Activated naive CD8-positive, alpha-beta T cell (primary cell): ENCODE measurements around the gene RANBP1.
"Not testable (repeated sequence)": the region's sequence is repeated elsewhere in the genome, so short reads cannot be mapped to it uniquely, and the experiment has no call there.

Source experiments
- H3K27ac Mint-ChIP-seq: one replicate; pipeline ENCODE4 v1.8.0; 2021; ENCODE audit warnings: mixed read lengths
- H3K27me3 Mint-ChIP-seq: one replicate; pipeline ENCODE4 v1.8.0; 2021; ENCODE audit warnings: mixed read lengths
- H3K36me3 Mint-ChIP-seq: one replicate; pipeline ENCODE4 v1.8.0; 2021; ENCODE audit warnings: mixed read lengths
- H3K4me1 Mint-ChIP-seq: one replicate; pipeline ENCODE4 v1.8.0; 2021; ENCODE audit warnings: low read depth, mixed read lengths
- H3K4me3 Mint-ChIP-seq: one replicate; pipeline ENCODE4 v1.8.0; 2021; ENCODE audit warnings: mild to moderate bottlenecking, mixed read lengths
- H3K9me3 Mint-ChIP-seq: one replicate; pipeline ENCODE4 v1.8.0; 2021; ENCODE audit warnings: low read depth, mixed read lengths

Gene RANBP1

DNA sequence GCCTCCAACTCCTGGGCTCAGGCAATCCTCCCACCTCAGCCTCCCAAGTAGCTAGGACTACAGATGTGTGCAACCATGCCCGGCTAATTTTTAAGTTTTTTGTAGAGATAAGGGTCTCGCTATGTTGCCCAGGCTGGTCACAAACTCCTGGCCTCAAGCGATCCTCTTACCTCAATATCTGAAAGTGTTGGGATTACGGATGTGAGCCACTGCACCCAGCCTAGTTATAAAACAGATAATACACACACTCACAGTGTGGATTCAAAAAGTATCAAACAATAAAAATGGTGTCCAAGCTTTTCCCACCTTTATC is 35.3 kb downstream of the RANBP1 start:
- no peak overlapping the region for H3K4me3 Mint-ChIP-seq
- peaks cover 4% of the 10 kb centered on the region for H3K4me1 Mint-ChIP-seq
- no peaks in the 10 kb centered on the region for H3K9me3 Mint-ChIP-seq
- no peaks in the 10 kb centered on the region for H3K36me3 Mint-ChIP-seq
- no peak overlapping the region for H3K27ac Mint-ChIP-seq
- no peaks in the 10 kb centered on the region for H3K27me3 Mint-ChIP-seq

DNA sequence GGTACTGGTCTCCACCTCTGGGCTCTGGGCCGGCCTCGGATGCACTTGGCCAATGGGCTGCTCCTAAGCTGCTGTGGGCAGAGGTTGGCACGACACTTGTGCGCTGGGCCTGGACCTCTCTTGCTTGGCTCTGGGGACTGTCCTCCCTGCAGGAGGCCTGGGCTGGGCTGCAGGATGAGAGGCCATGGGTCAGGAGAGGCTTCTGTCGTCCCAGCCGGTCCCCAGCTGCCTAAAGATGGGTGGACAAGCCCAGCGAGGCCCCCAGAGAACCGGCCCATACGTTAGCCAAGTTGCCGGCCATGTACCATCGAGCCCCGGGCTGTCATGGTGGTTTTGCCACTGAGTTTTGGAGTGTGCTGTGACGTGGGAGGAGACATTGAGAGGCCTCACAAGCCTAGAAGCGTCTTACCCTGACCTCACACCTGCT is 36.6 kb downstream of the RANBP1 start:
- Mint-ChIP-seq H3K9me3 (no peaks in the 10 kb centered on the region), H3K27me3 (no peaks in the 10 kb centered on the region), H3K4me3 (no peak overlapping the region), H3K27ac (no peak overlapping the region), H3K4me1 (no peaks in the 10 kb centered on the region), H3K36me3 (no peaks in the 10 kb centered on the region)

DNA sequence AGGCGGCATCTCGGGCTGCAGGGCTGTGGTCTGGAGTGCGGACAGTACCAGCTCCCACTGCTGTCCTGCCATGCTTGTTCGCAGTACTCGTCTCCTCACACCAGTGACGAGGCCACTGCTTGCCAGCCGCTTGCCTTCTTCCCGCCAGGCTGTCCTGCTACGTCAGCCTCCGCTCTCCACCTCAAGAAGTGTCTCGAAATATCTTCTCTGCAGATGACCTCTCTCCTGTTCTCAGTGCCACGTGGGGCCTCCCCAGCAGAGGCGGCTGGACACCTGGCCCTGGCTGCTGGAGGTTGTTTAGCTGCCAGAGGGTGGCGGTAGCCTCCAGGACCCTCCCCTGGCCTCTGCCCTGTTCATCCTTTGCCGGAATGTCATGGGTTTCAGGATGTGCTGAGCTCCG is 38.0 kb downstream of the RANBP1 start:
- H3K27ac Mint-ChIP-seq = no peak overlapping the region
- H3K27me3 Mint-ChIP-seq = no peaks in the 10 kb centered on the region
- no peaks in the 10 kb centered on the region for H3K36me3 Mint-ChIP-seq
- H3K4me3 Mint-ChIP-seq = no peak overlapping the region
- H3K4me1 Mint-ChIP-seq = no peaks in the 10 kb centered on the region
- H3K9me3 Mint-ChIP-seq = no peaks in the 10 kb centered on the region

DNA sequence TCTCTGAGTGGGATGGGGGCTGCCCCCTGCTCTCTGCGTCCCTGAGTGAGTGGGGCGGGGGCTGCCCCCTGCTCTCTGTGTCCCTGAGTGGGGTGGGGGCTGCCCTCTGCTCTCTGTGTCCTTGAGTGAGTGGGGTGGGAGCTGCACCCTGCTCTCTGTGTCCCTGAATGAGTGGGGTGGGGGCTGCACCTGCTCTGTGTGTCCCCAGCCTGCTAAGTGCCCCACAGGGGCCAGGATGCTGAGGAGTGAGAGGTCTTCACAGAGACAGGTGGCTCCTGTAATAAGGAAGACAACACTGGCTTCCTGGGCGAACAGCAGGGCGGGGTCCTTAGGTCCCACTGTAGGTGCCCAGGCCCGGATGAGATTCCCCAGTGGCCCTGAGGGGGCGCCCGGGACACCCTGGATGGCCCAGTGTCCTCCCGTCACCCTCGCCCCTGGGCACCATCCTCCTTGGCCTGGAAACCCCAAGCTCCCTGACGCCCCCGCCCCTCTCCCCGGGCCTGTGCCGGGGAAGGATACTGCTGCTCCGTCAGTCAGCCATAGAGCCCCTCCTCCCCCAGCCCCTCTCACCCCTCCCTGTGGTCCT is 38.8 kb downstream of the RANBP1 start:
- H3K27me3 Mint-ChIP-seq = no peaks in the 10 kb centered on the region
- H3K9me3 Mint-ChIP-seq = no peaks in the 10 kb centered on the region
- no peak overlapping the region for H3K27ac Mint-ChIP-seq
- no peaks in the 10 kb centered on the region for H3K4me1 Mint-ChIP-seq
- H3K4me3 Mint-ChIP-seq = no peak overlapping the region
- no peaks in the 10 kb centered on the region for H3K36me3 Mint-ChIP-seq

DNA sequence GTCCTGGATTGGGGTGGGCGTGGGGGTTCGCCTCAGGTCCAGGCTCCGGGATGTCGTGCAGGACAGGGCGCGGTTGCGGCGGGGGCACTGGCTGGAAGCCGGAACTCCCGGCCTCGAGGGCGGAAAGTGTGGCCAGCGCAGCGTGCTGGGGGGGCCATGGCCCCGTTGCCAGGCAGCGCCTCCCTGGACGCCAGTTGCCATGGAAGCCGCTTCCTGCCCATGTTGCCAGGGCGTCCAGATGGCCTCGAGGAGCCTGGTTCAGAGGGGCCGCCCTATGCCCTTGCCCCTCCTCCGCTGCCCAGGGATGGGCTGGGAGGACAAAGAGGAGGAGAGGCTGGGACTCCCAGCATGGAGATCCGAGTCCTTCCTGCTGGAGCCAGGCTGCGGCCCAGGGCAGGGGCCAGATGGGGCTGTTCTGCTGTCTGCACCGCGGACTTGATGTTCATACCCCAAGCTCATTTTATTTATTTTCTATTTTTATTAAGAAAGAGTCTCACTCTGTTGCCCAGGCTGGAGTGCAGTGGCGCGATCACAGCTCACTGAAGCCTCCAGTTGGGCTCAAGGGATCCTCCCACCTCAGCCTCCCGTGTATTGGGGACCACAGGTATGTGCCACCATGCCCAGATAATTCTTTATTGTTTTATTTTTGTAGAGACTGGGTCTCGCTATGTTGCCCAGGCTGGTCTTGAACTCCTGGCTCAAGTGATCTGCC is 39.6 kb downstream of the RANBP1 start:
- no peaks in the 10 kb centered on the region for H3K9me3 Mint-ChIP-seq
- no peaks in the 10 kb centered on the region for H3K36me3 Mint-ChIP-seq
- H3K4me3 Mint-ChIP-seq = no peak overlapping the region
- no peaks in the 10 kb centered on the region for H3K27me3 Mint-ChIP-seq
- H3K27ac Mint-ChIP-seq = no peak overlapping the region
- H3K4me1 Mint-ChIP-seq = no peaks in the 10 kb centered on the region

DNA sequence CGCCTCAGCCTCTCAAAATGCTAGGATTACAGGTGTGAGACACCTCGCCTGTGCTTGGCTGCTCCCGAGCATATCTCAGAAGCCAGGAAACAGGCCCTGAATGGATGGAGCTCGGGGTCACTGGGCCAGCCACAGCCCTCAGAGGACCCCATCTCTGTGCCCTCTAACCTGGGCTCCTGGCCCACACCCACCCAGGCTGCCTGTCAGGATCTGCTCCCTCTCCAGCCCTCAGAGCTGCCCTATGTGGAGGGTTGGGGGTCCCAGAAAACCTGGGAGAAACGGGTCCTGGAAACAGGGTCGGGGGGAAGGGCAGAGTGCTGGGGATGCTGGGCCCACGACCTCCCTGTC is 40.1 kb downstream of the RANBP1 start:
- Mint-ChIP-seq H3K27ac (no peak overlapping the region), H3K27me3 (no peaks in the 10 kb centered on the region), H3K4me1 (no peaks in the 10 kb centered on the region), H3K9me3 (no peaks in the 10 kb centered on the region), H3K4me3 (no peak overlapping the region), H3K36me3 (no peaks in the 10 kb centered on the region)

DNA sequence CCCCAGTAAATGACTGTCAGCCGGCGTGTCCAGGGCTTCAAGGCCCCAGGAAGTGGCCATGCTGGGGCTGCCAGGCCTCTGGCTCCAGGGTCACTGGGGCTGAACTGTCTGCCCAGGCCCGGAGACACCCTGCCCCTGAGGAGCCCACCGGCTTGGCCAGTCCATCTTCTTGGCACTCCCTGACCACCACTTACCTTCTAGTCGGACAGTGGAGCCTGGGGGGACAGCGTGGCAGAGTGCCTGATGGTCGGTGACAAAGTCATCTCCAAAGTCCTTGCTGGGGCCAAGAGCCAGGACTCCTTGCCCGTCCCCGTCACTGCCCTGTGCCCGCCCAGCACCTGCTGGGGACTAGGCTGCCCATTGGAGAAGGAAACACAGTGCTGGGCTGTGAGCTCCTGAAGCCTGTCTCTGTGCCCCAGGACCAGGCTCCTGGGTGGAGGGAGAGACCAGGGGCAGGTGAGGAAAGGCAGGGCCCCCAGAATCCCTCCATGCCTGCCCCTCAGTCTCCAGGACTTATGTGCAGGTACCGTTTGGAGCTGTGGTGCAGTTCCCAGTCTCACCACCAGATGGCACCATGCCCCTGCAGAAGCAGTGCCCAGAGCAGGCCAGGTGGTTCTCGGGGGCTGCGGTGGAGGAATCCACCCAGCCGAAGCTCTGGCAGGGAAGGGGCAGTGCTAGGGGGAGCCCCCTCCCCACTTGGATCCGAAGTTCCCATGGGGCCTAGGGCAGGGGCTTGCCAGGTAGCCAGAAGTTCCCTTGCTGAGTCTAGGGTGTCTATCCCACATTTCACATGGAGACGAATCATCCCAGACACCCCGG is 40.9 kb downstream of the RANBP1 start:
- no peaks in the 10 kb centered on the region for H3K36me3 Mint-ChIP-seq
- H3K27ac Mint-ChIP-seq = no peak overlapping the region
- no peaks in the 10 kb centered on the region for H3K4me1 Mint-ChIP-seq
- no peaks in the 10 kb centered on the region for H3K27me3 Mint-ChIP-seq
- H3K4me3 Mint-ChIP-seq = no peak overlapping the region
- no peaks in the 10 kb centered on the region for H3K9me3 Mint-ChIP-seq

DNA sequence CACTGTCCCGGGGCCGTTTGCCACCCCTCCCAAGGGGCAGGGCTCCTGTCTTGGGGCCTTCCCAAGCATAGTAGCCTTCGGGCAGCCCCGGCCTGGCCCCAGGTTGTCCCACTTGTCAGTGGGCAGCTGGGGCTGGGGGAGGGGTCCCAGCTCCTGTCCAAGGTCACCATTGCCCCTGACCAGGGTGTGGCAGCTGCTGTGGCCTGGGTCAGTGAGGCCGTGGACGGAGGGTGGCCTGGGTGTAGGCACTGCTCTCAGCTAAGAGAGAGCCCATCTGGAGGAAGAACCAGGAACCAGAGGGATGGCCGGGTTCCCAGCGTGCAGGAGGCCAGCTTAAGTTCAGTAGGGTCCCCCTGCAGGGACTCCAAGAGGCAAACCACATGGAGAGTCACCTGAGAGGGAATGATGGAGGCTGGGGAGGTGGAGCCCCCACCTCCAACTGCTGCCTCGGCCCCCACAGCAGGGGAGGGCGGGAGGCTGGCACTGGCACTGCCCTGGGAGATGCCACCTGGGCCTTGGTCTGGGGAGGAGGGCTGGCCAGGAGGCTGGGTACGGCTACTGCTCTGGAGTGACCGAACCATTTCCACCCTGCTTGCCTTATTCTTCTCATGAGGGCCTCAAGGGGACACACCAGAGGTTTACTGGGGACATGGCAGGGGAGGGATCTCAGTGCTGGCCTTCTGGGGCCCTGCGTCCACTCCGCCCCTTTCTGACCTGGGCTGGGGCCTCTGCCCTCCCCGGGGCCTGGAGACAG is 41.7 kb downstream of the RANBP1 start:
- H3K27ac Mint-ChIP-seq = no peak overlapping the region
- H3K27me3 Mint-ChIP-seq = no peaks in the 10 kb centered on the region

DNA sequence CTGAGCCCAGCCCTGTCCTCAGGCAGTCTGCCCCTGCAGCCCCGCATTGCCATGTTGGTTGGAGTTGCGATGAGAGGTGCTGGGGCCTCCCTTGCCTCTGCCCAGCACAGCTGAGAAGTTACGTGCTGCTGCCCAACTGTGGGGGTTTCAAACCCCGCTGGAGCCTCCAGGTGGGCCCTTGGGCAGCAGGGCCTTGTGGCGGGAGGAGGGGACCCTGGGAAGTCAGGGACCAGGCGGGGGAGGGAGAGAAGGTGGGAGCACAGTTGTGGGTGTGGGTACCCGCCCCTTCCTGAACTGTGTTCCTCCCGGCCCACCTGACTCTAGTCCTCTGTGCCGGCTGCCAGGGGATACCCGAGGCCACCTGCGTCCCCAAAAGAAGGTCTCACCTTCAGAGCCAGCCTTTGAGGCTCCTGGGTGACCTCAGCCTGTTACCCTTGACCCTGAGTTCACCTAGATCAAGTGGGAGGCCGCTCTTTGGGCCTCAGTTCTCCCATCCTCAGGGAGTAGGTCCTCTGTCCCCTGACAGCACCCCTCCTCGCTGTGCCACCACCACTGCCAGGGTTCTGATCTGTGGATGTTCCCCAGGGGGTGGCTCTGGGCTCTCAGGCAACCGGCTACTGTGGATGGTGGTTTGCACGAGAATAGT is 42.6 kb downstream of the RANBP1 start:
- no peaks in the 10 kb centered on the region for H3K27me3 Mint-ChIP-seq
- no peaks in the 10 kb centered on the region for H3K9me3 Mint-ChIP-seq
- H3K4me3 Mint-ChIP-seq = no peak overlapping the region
- no peak overlapping the region for H3K27ac Mint-ChIP-seq
- no peaks in the 10 kb centered on the region for H3K4me1 Mint-ChIP-seq
- H3K36me3 Mint-ChIP-seq = no peaks in the 10 kb centered on the region

More for the DNA sequence above, 41.7 kb downstream of the RANBP1 start:
- H3K4me3 Mint-ChIP-seq = no peak overlapping the region
- H3K4me1 Mint-ChIP-seq = no peaks in the 10 kb centered on the region
- H3K9me3 Mint-ChIP-seq = no peaks in the 10 kb centered on the region
- no peaks in the 10 kb centered on the region for H3K36me3 Mint-ChIP-seq

DNA sequence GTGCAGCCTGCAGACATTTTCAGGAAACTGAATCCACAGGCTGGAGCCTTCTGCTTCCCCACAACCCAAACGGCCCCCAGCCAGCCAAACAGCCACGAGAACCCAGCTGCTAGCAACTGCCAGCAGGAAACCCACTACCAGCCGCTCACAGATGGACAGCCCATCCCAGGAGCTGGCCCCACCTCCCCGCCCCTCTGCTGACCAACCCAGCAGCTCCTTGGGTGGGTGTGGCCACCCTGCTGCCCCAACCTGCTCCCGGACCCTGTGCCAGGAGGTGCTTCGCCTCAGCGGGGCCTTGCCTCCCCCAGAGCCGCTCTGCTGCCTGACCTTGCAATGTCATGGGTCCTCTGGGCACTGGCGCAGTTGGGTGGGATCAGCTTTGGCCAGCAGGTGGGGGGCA is 43.2 kb downstream of the RANBP1 start:
- no peaks in the 10 kb centered on the region for H3K4me1 Mint-ChIP-seq

DNA sequence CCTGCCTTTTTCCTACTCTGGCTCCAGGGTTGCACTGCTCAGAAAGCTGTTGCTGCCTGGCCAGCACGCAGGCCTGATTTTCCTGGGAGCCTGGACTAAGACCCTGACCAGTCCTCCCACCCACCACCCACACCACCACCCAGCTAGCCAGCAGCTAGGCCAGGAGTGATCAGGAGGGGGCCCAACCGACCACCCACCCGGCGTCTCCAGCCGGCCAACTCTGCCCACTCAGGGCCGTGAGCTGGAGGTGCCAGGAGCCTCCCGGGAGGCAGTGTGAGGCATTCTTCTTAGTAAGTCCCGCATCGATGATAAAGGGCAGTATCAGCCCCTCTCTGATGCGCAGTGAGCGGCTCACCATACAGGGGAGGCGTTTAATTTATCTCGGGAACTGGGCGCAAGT is 43.6 kb downstream of the RANBP1 start:
- H3K27me3 Mint-ChIP-seq, H3K4me3 Mint-ChIP-seq, H3K9me3 Mint-ChIP-seq, H3K4me1 Mint-ChIP-seq, H3K36me3 Mint-ChIP-seq, H3K27ac Mint-ChIP-seq: not testable (repeated sequence)

More for the DNA sequence above, 43.2 kb downstream of the RANBP1 start:
- Mint-ChIP-seq H3K27ac (no peak overlapping the region), H3K27me3 (no peaks in the 10 kb centered on the region), H3K4me3 (no peak overlapping the region), H3K9me3 (no peaks in the 10 kb centered on the region), H3K36me3 (no peaks in the 10 kb centered on the region)

DNA sequence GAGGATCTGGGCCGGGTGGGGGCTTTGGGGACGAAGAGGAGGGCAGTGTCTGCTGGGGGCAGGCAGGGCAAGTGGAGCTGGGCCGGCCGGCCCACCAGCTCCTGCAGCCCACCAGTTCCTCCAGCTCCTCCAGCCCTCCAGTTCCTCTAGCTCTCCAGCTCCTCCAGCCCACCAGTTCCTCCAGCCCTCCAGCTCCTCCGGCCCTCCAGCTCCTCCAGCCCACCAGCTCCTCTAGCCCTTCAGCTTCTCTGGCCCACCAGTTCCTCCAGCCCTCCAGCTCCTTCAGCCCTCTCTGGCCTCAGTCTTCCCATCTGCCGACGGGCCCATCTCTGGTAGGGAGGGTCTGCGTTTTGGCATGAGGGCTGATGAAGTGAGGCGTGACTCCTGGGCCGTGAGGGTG is 44.1 kb downstream of the RANBP1 start:
- Mint-ChIP-seq H3K36me3 (no peaks in the 10 kb centered on the region), H3K4me1 (no peaks in the 10 kb centered on the region), H3K27me3 (no peaks in the 10 kb centered on the region), H3K9me3 (no peaks in the 10 kb centered on the region), H3K27ac (no peak overlapping the region), H3K4me3 (no peak overlapping the region)

DNA sequence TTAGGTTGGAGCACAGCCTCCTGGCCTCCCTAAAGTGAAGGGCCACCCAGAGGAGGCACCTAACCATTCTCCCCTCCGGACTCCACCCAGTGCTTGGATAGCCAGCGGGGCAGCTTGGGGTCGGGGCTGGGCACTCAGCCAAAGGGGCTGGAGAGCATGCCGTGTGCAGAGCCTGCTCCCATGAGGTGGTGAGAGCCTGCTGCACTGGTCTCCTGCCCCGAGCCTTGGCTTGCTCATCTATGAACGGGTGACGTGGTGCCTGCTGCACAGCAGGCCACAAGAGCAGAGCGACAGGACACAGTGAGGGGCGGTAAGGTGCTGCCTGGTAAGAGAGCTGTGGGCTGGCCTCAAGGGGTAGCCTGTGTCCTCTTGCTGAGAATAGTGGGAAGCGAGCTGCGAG is 49.0 kb downstream of the RANBP1 start:
- Mint-ChIP-seq H3K4me3 (no peak overlapping the region), H3K27me3 (no peaks in the 10 kb centered on the region), H3K27ac (no peak overlapping the region), H3K36me3 (no peaks in the 10 kb centered on the region), H3K4me1 (no peaks in the 10 kb centered on the region), H3K9me3 (no peaks in the 10 kb centered on the region)

DNA sequence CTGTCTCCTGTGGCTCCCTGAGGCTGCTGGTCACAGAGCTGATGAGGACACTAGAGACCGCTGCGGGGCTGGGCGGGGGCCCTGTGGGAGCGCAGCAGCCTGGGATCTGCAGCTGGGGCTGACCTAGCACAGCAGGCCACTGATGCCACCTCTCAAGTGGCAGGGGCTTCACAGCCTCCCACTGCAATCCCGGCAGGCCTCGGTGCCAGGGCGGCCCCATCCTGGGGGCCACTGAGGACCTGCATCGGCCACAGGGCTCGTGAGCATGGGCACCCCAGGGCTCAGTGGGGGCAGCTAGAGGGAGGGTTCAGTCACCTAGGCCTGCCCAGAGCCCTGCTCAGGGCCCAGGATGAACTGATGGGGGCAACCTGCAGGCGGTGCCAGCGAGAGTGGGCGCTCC is 49.5 kb downstream of the RANBP1 start:
- H3K27ac Mint-ChIP-seq = no peak overlapping the region
- H3K4me3 Mint-ChIP-seq = no peak overlapping the region
- H3K4me1 Mint-ChIP-seq = no peaks in the 10 kb centered on the region
- H3K27me3 Mint-ChIP-seq = no peaks in the 10 kb centered on the region
- H3K36me3 Mint-ChIP-seq = no peaks in the 10 kb centered on the region
- H3K9me3 Mint-ChIP-seq = no peaks in the 10 kb centered on the region

DNA sequence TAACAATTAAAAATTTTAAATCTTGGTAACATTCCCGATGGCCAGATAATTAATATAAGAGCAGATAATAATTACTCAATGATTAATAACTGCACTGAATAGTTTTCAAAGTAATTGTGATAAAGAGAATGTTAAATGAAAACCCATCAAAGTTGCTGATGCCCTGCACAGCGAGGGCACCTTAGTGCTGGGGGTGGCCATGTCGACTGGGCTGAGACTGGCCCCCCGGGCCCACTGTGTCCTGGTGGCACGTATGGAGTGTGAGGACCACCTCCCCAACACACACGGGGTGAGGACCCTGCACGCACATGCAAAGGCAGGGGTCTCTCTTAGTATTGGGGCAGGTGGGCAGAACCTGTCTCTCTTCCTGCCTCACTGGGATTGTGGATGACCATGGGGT is 50.0 kb downstream of the RANBP1 start:
- H3K36me3 Mint-ChIP-seq = no peaks in the 10 kb centered on the region

More for the DNA sequence above, 50.0 kb downstream of the RANBP1 start:
- H3K27me3 Mint-ChIP-seq = no peaks in the 10 kb centered on the region
- H3K27ac Mint-ChIP-seq = no peak overlapping the region
- no peaks in the 10 kb centered on the region for H3K4me1 Mint-ChIP-seq
- no peak overlapping the region for H3K4me3 Mint-ChIP-seq
- H3K9me3 Mint-ChIP-seq = no peaks in the 10 kb centered on the region
